Esophagus muscularis mucosa (tissue), 4 donors: ENCODE measurements around the gene ELOVL4.

Experiments
- CTCF ChIP-seq, 3 experiments: fragments of 200-600 bp in 2 of 3; fragments of 450-650 bp in 1 of 3; sonication (generic) in 2 of 3; IDR thresholded peaks; one replicate each; pipeline ENCODE4 v1.5.1; 2017 to 2019; ENCODE audit warnings: antibody characterized with exemption in 3 of 3, mild to moderate bottlenecking in 2 of 3, moderate library complexity in 1 of 3
- EP300 ChIP-seq: sonication (generic); formaldehyde crosslinking; IDR thresholded peaks from one replicate; pipeline ENCODE4 v1.6.1; 2017; ENCODE audit warnings: antibody characterized with exemption
- POLR2A ChIP-seq: fragments of 450-650 bp; IDR thresholded peaks from one replicate; pipeline ENCODE4 v1.6.1; 2017; ENCODE audit warnings: antibody characterized with exemption, moderate library complexity, mild to moderate bottlenecking, low read depth
- POLR2AphosphoS5 ChIP-seq, 2 donors: sonication (generic); formaldehyde crosslinking; IDR thresholded peaks; one replicate each; pipeline ENCODE4 v1.6.1; 2017; ENCODE audit warnings: antibody characterized with exemption in 2 of 2

- TF ChIP-seq CTCF (IDR thresholded peaks at IDR 0.05): peak; percentile 30 to 53 (median 49)
- TF ChIP-seq POLR2AphosphoS5 (IDR thresholded peaks at IDR 0.05): no peak
- no peak for TF ChIP-seq POLR2A
- no peak for TF ChIP-seq EP300
Measured at GRCh38 chr6:79868098-79868722, 79.1 kb downstream of the ELOVL4 start.
